ENCODE data around the gene AXIN2.

The AXIN2 gene

GRCh38 chr17:65561452-65562205, at the start of gene AXIN2:
Gene AXIN2 (minus strand): TSS chr17:65561648. CDS start chr17:65558620, 3,028 bp downstream.
- H3K27ac ChIP-seq (ENCODE audit: low read length): no peak within 1 kb of the TSS

GRCh38 chr17:65609749-65610148, 48.3 kb upstream of the AXIN2 start:
- no peaks in the 10 kb centered on the region for H3K27me3 ChIP-seq (ENCODE audit: low read depth, low read length)
- no peaks in the 10 kb centered on the region for H3K4me1 ChIP-seq (ENCODE audit: control insufficient read depth in 1 of 2, insufficient read depth in 2 of 2, low read length in 2 of 2)
- no peaks in the 10 kb centered on the region for H3K9me3 ChIP-seq (ENCODE audit: control insufficient read depth in 1 of 2, low read length in 2 of 2)
- no peak overlapping the region for H3K27ac ChIP-seq (ENCODE audit: low read length)
- no peak overlapping the region for H3K4me3 ChIP-seq (ENCODE audit: low read depth in 1 of 2, low read length in 2 of 2)
- no peaks in the 10 kb centered on the region for H3K36me3 ChIP-seq (ENCODE audit: control insufficient read depth in 1 of 2, insufficient read depth in 2 of 2, low read length in 2 of 2)

More at GRCh38 chr17:65561452-65562205, at the start of gene AXIN2:
- Histone ChIP-seq H3K4me3 (ENCODE audit: low read depth in 1 of 2, low read length in 2 of 2) (peak within 1 kb of the TSS; percentile 70 to 93), H3K27me3 (ENCODE audit: low read depth, low read length) (no peaks in the 10 kb centered on the region), H3K36me3 (ENCODE audit: control insufficient read depth in 1 of 2, insufficient read depth in 2 of 2, low read length in 2 of 2) (no peaks in the 10 kb centered on the region), H3K4me1 (ENCODE audit: control insufficient read depth in 1 of 2, insufficient read depth in 2 of 2, low read length in 2 of 2) (peaks cover 19 to 29% of the 10 kb centered on the region in 2 donors), H3K9me3 (ENCODE audit: control insufficient read depth in 1 of 2, low read length in 2 of 2) (no peaks in the 10 kb centered on the region)

GRCh38 chr17:65609286-65609685, 47.8 kb upstream of the AXIN2 start:
- no peaks in the 10 kb centered on the region for H3K4me1 ChIP-seq (ENCODE audit: control insufficient read depth in 1 of 2, insufficient read depth in 2 of 2, low read length in 2 of 2)
- H3K9me3 ChIP-seq (ENCODE audit: control insufficient read depth in 1 of 2, low read length in 2 of 2): no peaks in the 10 kb centered on the region
- no peak overlapping the region for H3K27ac ChIP-seq (ENCODE audit: low read length)
- no peak overlapping the region for H3K4me3 ChIP-seq (ENCODE audit: low read depth in 1 of 2, low read length in 2 of 2)
- no peaks in the 10 kb centered on the region for H3K36me3 ChIP-seq (ENCODE audit: control insufficient read depth in 1 of 2, insufficient read depth in 2 of 2, low read length in 2 of 2)
- no peaks in the 10 kb centered on the region for H3K27me3 ChIP-seq (ENCODE audit: low read depth, low read length)

- Histone ChIP-seq H3K27me3 (ENCODE audit: low read depth, low read length) (no peaks in the 10 kb centered on the region), H3K4me1 (ENCODE audit: control insufficient read depth in 1 of 2, insufficient read depth in 2 of 2, low read length in 2 of 2) (no peaks in the 10 kb centered on the region), H3K9me3 (ENCODE audit: control insufficient read depth in 1 of 2, low read length in 2 of 2) (no peaks in the 10 kb centered on the region), H3K27ac (ENCODE audit: low read length) (no peak overlapping the region), H3K4me3 (ENCODE audit: low read depth in 1 of 2, low read length in 2 of 2) (no peak overlapping the region), H3K36me3 (ENCODE audit: control insufficient read depth in 1 of 2, insufficient read depth in 2 of 2, low read length in 2 of 2) (no peaks in the 10 kb centered on the region)
Measured at GRCh38 chr17:65604070-65604469, 42.6 kb upstream of the AXIN2 start.

GRCh38 chr17:65601881-65602280, 40.4 kb upstream of the AXIN2 start:
- Histone ChIP-seq H3K4me3 (ENCODE audit: low read depth in 1 of 2, low read length in 2 of 2) (no peak overlapping the region), H3K27me3 (ENCODE audit: low read depth, low read length) (no peaks in the 10 kb centered on the region), H3K36me3 (ENCODE audit: control insufficient read depth in 1 of 2, insufficient read depth in 2 of 2, low read length in 2 of 2) (no peaks in the 10 kb centered on the region), H3K27ac (ENCODE audit: low read length) (no peak overlapping the region), H3K4me1 (ENCODE audit: control insufficient read depth in 1 of 2, insufficient read depth in 2 of 2, low read length in 2 of 2) (no peaks in the 10 kb centered on the region), H3K9me3 (ENCODE audit: control insufficient read depth in 1 of 2, low read length in 2 of 2) (no peaks in the 10 kb centered on the region)

GRCh38 chr17:65601145-65601544, 39.7 kb upstream of the AXIN2 start:
- Histone ChIP-seq H3K27me3 (ENCODE audit: low read depth, low read length) (no peaks in the 10 kb centered on the region), H3K4me3 (ENCODE audit: low read depth in 1 of 2, low read length in 2 of 2) (no peak overlapping the region), H3K27ac (ENCODE audit: low read length) (no peak overlapping the region), H3K9me3 (ENCODE audit: control insufficient read depth in 1 of 2, low read length in 2 of 2) (no peaks in the 10 kb centered on the region), H3K4me1 (ENCODE audit: control insufficient read depth in 1 of 2, insufficient read depth in 2 of 2, low read length in 2 of 2) (no peaks in the 10 kb centered on the region), H3K36me3 (ENCODE audit: control insufficient read depth in 1 of 2, insufficient read depth in 2 of 2, low read length in 2 of 2) (no peaks in the 10 kb centered on the region)

GRCh38 chr17:65600518-65600917, 39.1 kb upstream of the AXIN2 start:
- no peak overlapping the region for H3K4me3 ChIP-seq (ENCODE audit: low read depth in 1 of 2, low read length in 2 of 2)
- H3K4me1 ChIP-seq (ENCODE audit: control insufficient read depth in 1 of 2, insufficient read depth in 2 of 2, low read length in 2 of 2): no peaks in the 10 kb centered on the region
- no peaks in the 10 kb centered on the region for H3K36me3 ChIP-seq (ENCODE audit: control insufficient read depth in 1 of 2, insufficient read depth in 2 of 2, low read length in 2 of 2)
- H3K27me3 ChIP-seq (ENCODE audit: low read depth, low read length): no peaks in the 10 kb centered on the region
- no peaks in the 10 kb centered on the region for H3K9me3 ChIP-seq (ENCODE audit: control insufficient read depth in 1 of 2, low read length in 2 of 2)
- H3K27ac ChIP-seq (ENCODE audit: low read length): no peak overlapping the region

- Histone ChIP-seq H3K27me3 (ENCODE audit: low read depth, low read length) (no peaks in the 10 kb centered on the region), H3K9me3 (ENCODE audit: control insufficient read depth in 1 of 2, low read length in 2 of 2) (no peaks in the 10 kb centered on the region), H3K4me3 (ENCODE audit: low read depth in 1 of 2, low read length in 2 of 2) (no peak overlapping the region), H3K36me3 (ENCODE audit: control insufficient read depth in 1 of 2, insufficient read depth in 2 of 2, low read length in 2 of 2) (no peaks in the 10 kb centered on the region), H3K27ac (ENCODE audit: low read length) (no peak overlapping the region), H3K4me1 (ENCODE audit: control insufficient read depth in 1 of 2, insufficient read depth in 2 of 2, low read length in 2 of 2) (peaks cover 0 to 1% of the 10 kb centered on the region in 2 donors)
Measured at GRCh38 chr17:65599650-65600049, 38.2 kb upstream of the AXIN2 start.

GRCh38 chr17:65598746-65599145, 37.3 kb upstream of the AXIN2 start:
- Histone ChIP-seq H3K9me3 (ENCODE audit: control insufficient read depth in 1 of 2, low read length in 2 of 2) (no peaks in the 10 kb centered on the region), H3K36me3 (ENCODE audit: control insufficient read depth in 1 of 2, insufficient read depth in 2 of 2, low read length in 2 of 2) (no peaks in the 10 kb centered on the region), H3K27ac (ENCODE audit: low read length) (no peak overlapping the region), H3K4me1 (ENCODE audit: control insufficient read depth in 1 of 2, insufficient read depth in 2 of 2, low read length in 2 of 2) (peaks cover 0 to 8% of the 10 kb centered on the region in 2 donors), H3K27me3 (ENCODE audit: low read depth, low read length) (no peaks in the 10 kb centered on the region), H3K4me3 (ENCODE audit: low read depth in 1 of 2, low read length in 2 of 2) (no peak overlapping the region)

- Histone ChIP-seq H3K27ac (ENCODE audit: low read length) (no peak overlapping the region), H3K36me3 (ENCODE audit: control insufficient read depth in 1 of 2, insufficient read depth in 2 of 2, low read length in 2 of 2) (no peaks in the 10 kb centered on the region), H3K4me1 (ENCODE audit: control insufficient read depth in 1 of 2, insufficient read depth in 2 of 2, low read length in 2 of 2) (peaks cover 0 to 8% of the 10 kb centered on the region in 2 donors), H3K9me3 (ENCODE audit: control insufficient read depth in 1 of 2, low read length in 2 of 2) (no peaks in the 10 kb centered on the region), H3K27me3 (ENCODE audit: low read depth, low read length) (no peaks in the 10 kb centered on the region), H3K4me3 (ENCODE audit: low read depth in 1 of 2, low read length in 2 of 2) (no peak overlapping the region)
Measured at GRCh38 chr17:65595071-65595656, 33.7 kb upstream of the AXIN2 start.

GRCh38 chr17:65593855-65594845, 32.7 kb upstream of the AXIN2 start:
- Histone ChIP-seq H3K27ac (ENCODE audit: low read length) (no peak overlapping the region), H3K9me3 (ENCODE audit: control insufficient read depth in 1 of 2, low read length in 2 of 2) (no peaks in the 10 kb centered on the region), H3K27me3 (ENCODE audit: low read depth, low read length) (no peaks in the 10 kb centered on the region), H3K4me1 (ENCODE audit: control insufficient read depth in 1 of 2, insufficient read depth in 2 of 2, low read length in 2 of 2) (peaks cover 0 to 8% of the 10 kb centered on the region in 2 donors), H3K36me3 (ENCODE audit: control insufficient read depth in 1 of 2, insufficient read depth in 2 of 2, low read length in 2 of 2) (no peaks in the 10 kb centered on the region), H3K4me3 (ENCODE audit: low read depth in 1 of 2, low read length in 2 of 2) (peak overlapping the region in 1 of 2 donors; percentile 42)
